ENCODE results near the gene MMP24. TPM values are rescaled to one million over a fixed set of nuclear protein-coding genes. Genes with fewer than 3 reads are reported as not detected.

The MMP24 gene
- total RNA-seq, 1 experiment from 2014 or later, result 23.0 TPM

DNA sequence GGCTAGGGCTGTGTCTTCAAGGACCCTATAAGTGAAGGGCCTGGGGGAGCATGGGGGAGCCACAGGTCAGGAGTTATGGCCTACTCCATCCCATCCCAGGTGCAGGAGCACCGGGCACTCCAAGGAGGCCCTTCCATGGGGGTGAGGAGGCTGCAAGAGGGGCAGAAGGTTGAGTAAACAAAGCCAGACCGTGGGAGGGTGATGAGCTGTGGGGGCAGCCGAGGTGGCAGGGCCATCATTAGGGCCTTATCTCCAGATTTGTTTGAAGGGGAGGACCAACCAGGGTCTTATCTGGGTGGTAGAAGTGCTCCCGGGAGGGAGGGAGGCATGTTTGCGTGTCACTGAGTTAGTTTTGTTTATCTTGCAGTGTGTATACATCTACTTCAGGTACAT, 67.8 kb downstream of the MMP24 start:
- DNase-seq, result no peak
- H3K27me3 Mint-ChIP-seq (ENCODE audit: low read depth), result peaks cover 13% of the 10 kb centered on the region

More for the DNA sequence above, 67.8 kb downstream of the MMP24 start:
- no peaks in the 10 kb centered on the region for H3K9me3 ChIP-seq (ENCODE audit: control insufficient read depth, low read depth, low read length)
- no peak overlapping the region for H2BK20ac ChIP-seq (ENCODE audit: low read depth, low read length, poor library complexity, severe bottlenecking)
- H4K5ac ChIP-seq (ENCODE audit: insufficient read length, low read depth, low read length), result no peak overlapping the region
- no peaks in the 10 kb centered on the region for H3K23me2 ChIP-seq (ENCODE audit: insufficient read length, low read depth, low read length, poor library complexity, severe bottlenecking)
- Mint-ChIP-seq H3K9me3 (no peaks in the 10 kb centered on the region; a peak in 1 of 5 replicates), H3K27ac (no peak overlapping the region), H3K4me3 (no peak overlapping the region), H3K4me1 (peaks cover 4 to 5% of the 10 kb centered on the region in 2 experiments; a peak in 2 of 4 replicates), H3K36me3 (ENCODE audit: insufficient read depth in 1 of 3, low read depth in 3 of 3) (no peaks in the 10 kb centered on the region; a peak in 1 of 7 replicates)
- no peak overlapping the region for H3K27ac ChIP-seq (ENCODE audit: insufficient read length, low read depth, low read length)
- no peak overlapping the region for H3K9ac ChIP-seq (ENCODE audit: extremely low read depth, insufficient read length, low read length)
- no peak overlapping the region for H3K4me2 ChIP-seq (ENCODE audit: insufficient read depth, insufficient read length, low read length)
- H3K18ac ChIP-seq (ENCODE audit: insufficient read length, low read depth, low read length), result no peak overlapping the region
- H3K4me1 ChIP-seq (ENCODE audit: insufficient read depth, low read length), result no peaks in the 10 kb centered on the region; the same call in 1 of the 2 replicates
- H4K20me1 ChIP-seq (ENCODE audit: control insufficient read depth, insufficient read depth, insufficient read length), result no peaks in the 10 kb centered on the region
- H2BK12ac ChIP-seq (ENCODE audit: insufficient read length, low read depth, low read length), result no peak overlapping the region
- no peaks in the 10 kb centered on the region for H3K27me3 ChIP-seq (ENCODE audit: insufficient read depth, low read length)
- no peak overlapping the region for H3T11ph ChIP-seq (ENCODE audit: low read length)
- no peak overlapping the region for H2BK5ac ChIP-seq (ENCODE audit: insufficient read length, low read length)
- H3K56ac ChIP-seq (ENCODE audit: insufficient read length, low read depth, low read length), result no peak overlapping the region
- H4K91ac ChIP-seq (ENCODE audit: insufficient read length, low read depth, low read length), result no peak overlapping the region
- H3K4ac ChIP-seq (ENCODE audit: low read depth, low read length), result no peak overlapping the region
- no peaks in the 10 kb centered on the region for H3K79me2 ChIP-seq (ENCODE audit: insufficient read depth, low read length)
- H3K23ac ChIP-seq (ENCODE audit: insufficient read length, low read depth, low read length), result no peak overlapping the region
- H3K79me1 ChIP-seq (ENCODE audit: insufficient read depth, low read depth, low read length, poor library complexity, severe bottlenecking), result no peaks in the 10 kb centered on the region
- no peak overlapping the region for H2AK5ac ChIP-seq (ENCODE audit: insufficient read length, low read length)
- H2BK120ac ChIP-seq (ENCODE audit: low read depth, low read length, poor library complexity, severe bottlenecking), result no peak overlapping the region
- no peak overlapping the region for H3K14ac ChIP-seq (ENCODE audit: insufficient read depth, low read length)
- no CpG with 5 or more reads among the region's 5 CpGs for WGBS (ENCODE audit: extremely low coverage, insufficient read length, low lambda C conversion rate)
- no peak overlapping the region for H4K8ac ChIP-seq (replicated peaks; ENCODE audit: insufficient read length, low read depth, low read length)
- no peak overlapping the region for H2AFZ ChIP-seq (ENCODE audit: low read length)
- no peak overlapping the region for H2BK15ac ChIP-seq (ENCODE audit: low read depth, low read length)
- no peak for TF ChIP-seq CTCF (conservative IDR thresholded peaks at IDR 0.05)
